HPDE6-E6E7 (cell line): ENCODE measurements around the gene FBN2.

ENCODE experiments used
- DNase-seq: peaks from one replicate; pipeline ENCODE4 v3.0.0; 2011; ENCODE audit warnings: missing footprints; ENCODE audit errors: extremely low spot score

The FBN2 gene

DNA sequence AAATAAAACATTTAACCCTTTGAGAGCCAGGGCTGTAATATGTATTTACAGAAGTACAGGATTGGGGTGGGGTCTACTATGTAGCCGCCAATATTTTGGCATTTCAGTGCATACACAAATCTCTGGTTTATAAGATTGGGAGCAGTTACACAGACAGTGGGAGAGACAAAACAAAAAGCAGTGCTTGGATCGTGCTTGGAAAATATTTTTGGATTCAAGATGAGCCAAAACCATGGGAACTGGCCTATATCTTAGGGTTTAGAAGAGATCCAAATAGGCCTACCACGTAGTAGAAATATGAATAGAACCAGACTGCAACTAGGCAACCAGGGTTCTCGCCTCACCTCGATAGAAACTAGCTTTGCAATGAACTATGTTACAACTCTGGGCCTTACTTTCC lies 284.9 kb downstream of the FBN2 start:
- DNase-seq, result no peak

GRCh38 chr5:128252756-128253155 lies 285.3 kb downstream of the FBN2 start:
- DNase-seq, result no peak

DNA sequence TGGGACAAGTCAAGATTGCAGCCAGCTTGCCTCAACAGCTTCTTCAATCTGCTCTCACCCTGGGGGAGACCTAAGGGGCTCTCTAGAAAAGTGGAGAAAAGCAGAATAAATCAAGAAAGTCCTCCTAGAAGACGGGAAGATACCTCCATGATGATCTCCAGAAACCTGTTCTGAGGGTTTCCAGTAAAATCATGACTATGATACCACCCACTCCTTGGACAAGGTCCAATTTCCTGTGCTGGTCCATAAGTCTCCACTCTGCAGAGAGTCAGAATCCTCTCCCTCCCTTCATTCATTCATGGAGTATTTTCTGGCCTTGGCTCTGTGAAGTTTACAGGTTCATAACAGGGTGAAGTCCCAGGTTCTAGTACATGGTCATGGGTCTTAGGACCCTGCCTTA lies 285.8 kb downstream of the FBN2 start:
- no peak for DNase-seq

- no peak for DNase-seq
Observed at GRCh38 chr5:128245974-128246373, 292.1 kb downstream of the FBN2 start.

DNA sequence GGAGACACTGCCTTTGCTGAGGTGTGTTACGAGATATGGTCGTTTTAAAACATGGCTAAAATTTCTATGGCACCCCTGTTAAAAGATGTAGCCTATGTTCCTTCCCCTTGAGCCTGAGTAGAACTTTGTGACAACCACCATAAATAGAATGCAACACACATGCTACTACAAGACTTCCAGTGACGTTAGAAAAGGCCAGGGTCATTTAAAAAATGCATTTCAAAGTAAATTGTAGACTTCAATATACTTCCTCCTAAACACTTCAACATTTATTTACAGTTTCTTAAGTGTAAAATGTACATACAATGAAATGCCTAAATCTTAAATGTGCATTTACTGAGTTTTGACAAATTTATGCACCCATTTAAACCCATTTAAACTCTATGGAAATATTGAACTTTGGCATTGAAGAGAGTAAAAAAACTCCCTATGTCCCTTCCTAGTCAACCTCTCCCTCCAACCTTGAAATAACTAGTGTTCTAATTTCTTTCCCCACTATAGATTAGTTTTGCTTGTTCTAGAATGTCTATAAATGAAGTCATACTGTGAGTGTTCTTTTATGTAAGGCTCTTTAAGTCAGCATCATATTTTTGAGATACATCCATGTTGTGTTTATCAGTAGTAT lies 294.0 kb downstream of the FBN2 start:
- no peak for DNase-seq

- DNase-seq, result no peak
Observed at GRCh38 chr5:128241051-128241695, 296.9 kb downstream of the FBN2 start.

GRCh38 chr5:128237546-128237945 lies 300.5 kb downstream of the FBN2 start:
- DNase-seq, result no peak

GRCh38 chr5:128237000-128237399 lies 301.0 kb downstream of the FBN2 start:
- no peak for DNase-seq

- no peak for DNase-seq
Observed at GRCh38 chr5:128236334-128236733, 301.7 kb downstream of the FBN2 start.

GRCh38 chr5:128234928-128235641 lies 303.0 kb downstream of the FBN2 start:
- DNase-seq, result no peak

GRCh38 chr5:128228521-128228920 lies 309.5 kb downstream of the FBN2 start:
- no peak for DNase-seq

GRCh38 chr5:128228008-128228407 lies 310.0 kb downstream of the FBN2 start:
- DNase-seq, result peak; percentile 35

- DNase-seq, result no peak
Observed at GRCh38 chr5:128225245-128226030, 312.6 kb downstream of the FBN2 start.

- DNase-seq, result no peak
Observed at GRCh38 chr5:128224336-128224735, 313.7 kb downstream of the FBN2 start.

DNA sequence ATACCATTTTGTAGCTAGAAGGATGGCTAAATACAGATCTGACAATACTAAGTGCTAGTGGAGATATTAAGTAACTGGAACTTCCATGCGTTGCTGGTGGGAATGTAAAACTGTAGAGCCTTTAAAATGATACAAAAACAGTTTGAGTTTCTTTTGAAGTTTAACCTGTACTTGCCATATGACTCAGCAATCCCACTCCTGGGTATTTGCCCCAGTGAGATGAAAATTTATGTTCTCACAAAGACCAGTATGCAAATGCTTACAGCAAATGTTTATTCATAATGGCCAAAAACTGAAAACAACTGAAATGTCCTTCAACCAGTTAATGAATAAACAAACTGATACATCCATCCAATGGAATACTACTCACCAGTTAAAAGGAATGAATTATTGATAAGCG lies 317.2 kb downstream of the FBN2 start:
- DNase-seq, result no peak

DNA sequence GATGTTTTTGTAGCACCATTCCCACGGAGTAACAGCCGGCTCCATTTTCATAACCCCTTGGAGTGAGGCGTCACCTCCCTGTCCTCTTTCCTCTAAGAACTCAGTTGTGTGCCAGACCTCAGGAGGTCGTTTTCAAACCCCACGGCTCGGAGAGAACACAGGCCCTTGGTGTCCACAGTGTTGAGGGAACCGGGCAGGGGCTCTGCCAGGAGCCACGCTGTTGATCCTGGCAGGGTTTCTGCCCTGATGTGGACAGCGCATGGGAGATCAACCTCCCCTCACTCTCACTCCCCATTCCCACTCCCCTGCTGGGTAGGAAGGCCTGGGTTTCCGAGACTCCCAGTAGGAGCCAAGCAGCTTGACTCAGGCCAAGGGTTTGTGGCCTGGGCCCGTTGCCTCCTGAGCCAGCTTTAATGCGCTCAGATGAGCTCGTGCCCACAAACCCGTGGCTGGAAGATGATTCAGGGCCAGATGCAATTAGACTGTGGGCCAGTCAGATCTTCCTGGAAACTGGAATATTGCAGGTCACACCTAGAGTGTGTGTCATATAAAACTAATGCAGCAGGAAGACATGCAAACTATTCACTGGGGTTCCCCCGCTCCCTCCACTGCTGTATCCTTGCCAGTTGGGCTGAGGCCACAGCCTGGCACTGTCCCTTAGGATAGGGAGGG lies 321.0 kb downstream of the FBN2 start:
- DNase-seq, result no peak

GRCh38 chr5:128216285-128216684 lies 321.8 kb downstream of the FBN2 start:
- DNase-seq, result no peak

- DNase-seq, result no peak
Observed at GRCh38 chr5:128213833-128214232, 324.2 kb downstream of the FBN2 start.

GRCh38 chr5:128213340-128213739 lies 324.7 kb downstream of the FBN2 start:
- peak; percentile 34 for DNase-seq

DNA sequence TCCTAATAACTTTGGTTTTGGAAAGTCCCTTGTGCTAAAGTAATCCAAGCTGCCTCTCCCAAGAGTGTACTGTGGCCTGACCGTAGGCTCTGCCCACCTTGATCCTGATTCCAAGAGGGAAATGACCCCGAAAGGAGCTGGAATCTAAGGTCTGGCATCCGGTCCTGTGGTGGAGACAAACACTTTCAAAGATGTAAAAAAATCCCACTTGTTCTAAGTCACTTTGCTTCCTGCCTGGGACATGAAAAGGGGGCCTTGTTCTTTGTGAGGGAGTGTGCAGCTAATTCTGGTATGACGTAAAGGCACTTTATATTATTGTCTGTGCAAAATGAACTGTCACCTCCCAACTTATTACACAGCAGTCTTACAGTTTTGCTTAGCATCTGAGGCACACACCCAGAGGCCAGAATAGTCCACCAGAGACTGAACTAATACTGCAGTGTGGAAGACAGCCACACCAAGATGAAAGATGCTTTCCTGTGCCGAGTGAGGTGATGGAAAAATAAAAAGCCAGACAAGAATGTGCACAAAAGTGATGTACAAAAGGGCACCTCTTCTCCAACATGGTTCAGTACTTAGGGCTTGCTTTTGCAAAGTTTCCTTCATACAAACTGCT lies 325.7 kb downstream of the FBN2 start:
- DNase-seq, result no peak

DNA sequence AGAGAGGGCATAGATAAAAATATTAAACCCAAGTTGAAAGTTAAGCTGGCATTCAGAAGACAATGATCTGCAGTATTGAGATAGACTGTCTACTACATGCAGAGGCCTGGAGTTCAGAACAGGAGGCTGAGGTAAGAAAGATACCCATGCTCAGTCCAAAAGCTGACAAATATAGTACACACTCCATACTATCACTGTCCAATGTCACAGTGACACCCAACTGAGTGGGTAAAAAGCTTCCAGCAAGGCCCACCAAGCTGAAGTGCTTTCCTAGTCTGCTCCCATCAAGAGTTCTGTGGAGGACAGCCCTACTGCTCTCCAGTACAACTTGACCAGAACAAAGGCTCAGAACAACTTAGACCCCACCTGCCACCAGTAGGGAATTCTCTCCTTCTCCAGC lies 329.6 kb downstream of the FBN2 start:
- no peak for DNase-seq
